ENCODE data around the gene MAP3K9. TPM values are rescaled to one million over a fixed set of nuclear protein-coding genes. Genes with fewer than 3 reads are reported as not detected.

Gene MAP3K9
- total RNA-seq, 1 experiment from 2014 or later = 28.0 TPM

GRCh38 chr14:70812124-70812818, 3.0 kb upstream of the MAP3K9 start:
- Mint-ChIP-seq H3K4me1 (peaks cover 14% of the 10 kb centered on the region), H3K27ac (no peak overlapping the region), H3K36me3 (no peaks in the 10 kb centered on the region), H3K4me3 (no peak overlapping the region), H3K9me3 (no peaks in the 10 kb centered on the region), H3K27me3 (ENCODE audit: low read depth) (no peaks in the 10 kb centered on the region)
- TF ChIP-seq ZNF121 (CRISPR knock-in tag; IDR thresholded peaks at IDR 0.05) = no peak
- TF ChIP-seq NFE2L1 (CRISPR knock-in tag; IDR thresholded peaks at IDR 0.05) = no peak
- TF ChIP-seq E2F1 (CRISPR knock-in tag; IDR thresholded peaks at IDR 0.05) = no peak
- TF ChIP-seq JUN (CRISPR knock-in tag; IDR thresholded peaks at IDR 0.05) = no peak
- no peak for TF ChIP-seq NR2C2 (CRISPR knock-in tag; IDR thresholded peaks at IDR 0.05)
- TF ChIP-seq ATF1 (CRISPR knock-in tag; IDR thresholded peaks at IDR 0.05) = no peak
- TF ChIP-seq CBFB (CRISPR knock-in tag; IDR thresholded peaks at IDR 0.05; ENCODE audit: low read depth) = no peak
- TF ChIP-seq ZNF532 (CRISPR knock-in tag; IDR thresholded peaks at IDR 0.05; ENCODE audit: borderline replicate concordance) = no peak
- TF ChIP-seq SMAD3 (CRISPR knock-in tag; IDR thresholded peaks at IDR 0.05; ENCODE audit: borderline replicate concordance) = no peak
- TF ChIP-seq ZNF512 (CRISPR knock-in tag; IDR thresholded peaks at IDR 0.05; ENCODE audit: borderline replicate concordance) = no peak
- TF ChIP-seq ZNF263 (CRISPR knock-in tag; IDR thresholded peaks at IDR 0.05; ENCODE audit: low read depth) = no peak
- TF ChIP-seq IRF2 (CRISPR knock-in tag; IDR thresholded peaks at IDR 0.05; ENCODE audit: borderline replicate concordance, low read depth) = no peak
- TF ChIP-seq RORB (CRISPR knock-in tag; IDR thresholded peaks at IDR 0.05) = no peak
- TF ChIP-seq USF2 (CRISPR knock-in tag; IDR thresholded peaks at IDR 0.05) = no peak
- no peak for TF ChIP-seq OVOL2 (CRISPR knock-in tag; IDR thresholded peaks at IDR 0.05; ENCODE audit: borderline replicate concordance)
- ATAC-seq = no peak
- no peak for DNase-seq (ENCODE audit: low spot score)
- ChIA-PET POLR2A (no interaction called here), CTCF (no interaction called here)

GRCh38 chr14:70811578-70811977, 2.3 kb upstream of the MAP3K9 start:
- DNase-seq (ENCODE audit: low spot score) (no peak), ATAC-seq (no peak)
- Mint-ChIP-seq H3K27me3 (ENCODE audit: low read depth) (no peaks in the 10 kb centered on the region), H3K36me3 (peaks cover 3% of the 10 kb centered on the region; the same call in 1 of the 2 replicates), H3K27ac (no peak overlapping the region), H3K9me3 (no peaks in the 10 kb centered on the region), H3K4me3 (no peak overlapping the region), H3K4me1 (peaks cover 14% of the 10 kb centered on the region)
- TF ChIP-seq TCF7 (CRISPR knock-in tag; IDR thresholded peaks at IDR 0.05; ENCODE audit: low read depth) (no peak), JUN (CRISPR knock-in tag; IDR thresholded peaks at IDR 0.05) (no peak), ZNF396 (CRISPR knock-in tag; IDR thresholded peaks at IDR 0.05; ENCODE audit: borderline replicate concordance) (no peak), SMAD4 (CRISPR knock-in tag; IDR thresholded peaks at IDR 0.05) (no peak), NR3C1 (CRISPR knock-in tag; conservative IDR thresholded peaks at IDR 0.05; ENCODE audit: low read depth) (no peak), CDX4 (CRISPR knock-in tag; IDR thresholded peaks at IDR 0.05; ENCODE audit: borderline replicate concordance) (no peak), USF2 (CRISPR knock-in tag; IDR thresholded peaks at IDR 0.05) (no peak)
- ChIA-PET POLR2A (no interaction called here), CTCF (no interaction called here)

All from WTC11 (cell line).